Measurements from ENCODE around the gene SLCO2A1.

The SLCO2A1 gene

GRCh38 chr3:134033315-134033996 is 3.7 kb upstream of the SLCO2A1 start:
- TF ChIP-seq CREB5 (CRISPR knock-in tag; IDR thresholded peaks at IDR 0.05; ENCODE audit: low read depth) (no peak), BACH2 (CRISPR knock-in tag; IDR thresholded peaks at IDR 0.05; ENCODE audit: borderline replicate concordance) (no peak), PATZ1 (CRISPR knock-in tag; IDR thresholded peaks at IDR 0.05; ENCODE audit: borderline replicate concordance) (no peak), ZNF8 (CRISPR knock-in tag; IDR thresholded peaks at IDR 0.05) (no peak), ZC3H10 (CRISPR knock-in tag; IDR thresholded peaks at IDR 0.05) (no peak), CSRNP3 (CRISPR knock-in tag; IDR thresholded peaks at IDR 0.05) (no peak), OSR1 (CRISPR knock-in tag; IDR thresholded peaks at IDR 0.05) (no peak), ZFP3 (CRISPR knock-in tag; IDR thresholded peaks at IDR 0.05) (no peak), SNAI2 (CRISPR knock-in tag; IDR thresholded peaks at IDR 0.05) (no peak), TCF4 (CRISPR knock-in tag; IDR thresholded peaks at IDR 0.05; ENCODE audit: borderline replicate concordance) (no peak), CSDC2 (CRISPR knock-in tag; IDR thresholded peaks at IDR 0.05) (no peak), TOX (CRISPR knock-in tag; IDR thresholded peaks at IDR 0.05; ENCODE audit: borderline replicate concordance) (no peak), PPARA (CRISPR knock-in tag; IDR thresholded peaks at IDR 0.05; ENCODE audit: borderline replicate concordance) (no peak), GLIS3 (CRISPR knock-in tag; IDR thresholded peaks at IDR 0.05) (no peak), RARB (CRISPR knock-in tag; IDR thresholded peaks at IDR 0.05) (no peak), TSHZ2 (CRISPR knock-in tag; IDR thresholded peaks at IDR 0.05) (no peak), ZNF70 (CRISPR knock-in tag; IDR thresholded peaks at IDR 0.05) (no peak)
- ATAC-seq = no peak

GRCh38 chr3:134031348-134031915 is 1.7 kb upstream of the SLCO2A1 start:
- no peak for ATAC-seq
- no peak for TF ChIP-seq ZFP3 (CRISPR knock-in tag; IDR thresholded peaks at IDR 0.05)
- TF ChIP-seq PPARA (CRISPR knock-in tag; IDR thresholded peaks at IDR 0.05; ENCODE audit: borderline replicate concordance) = no peak
- TF ChIP-seq CREB5 (CRISPR knock-in tag; IDR thresholded peaks at IDR 0.05; ENCODE audit: low read depth) = no peak
- TF ChIP-seq BACH2 (CRISPR knock-in tag; IDR thresholded peaks at IDR 0.05; ENCODE audit: borderline replicate concordance) = no peak
- no peak for TF ChIP-seq ZC3H10 (CRISPR knock-in tag; IDR thresholded peaks at IDR 0.05)
- no peak for TF ChIP-seq TCF4 (CRISPR knock-in tag; IDR thresholded peaks at IDR 0.05; ENCODE audit: borderline replicate concordance)
- no peak for TF ChIP-seq ISL1 (CRISPR knock-in tag; IDR thresholded peaks at IDR 0.05)
- TF ChIP-seq ZNF70 (CRISPR knock-in tag; IDR thresholded peaks at IDR 0.05) = no peak
- no peak for TF ChIP-seq RARB (CRISPR knock-in tag; IDR thresholded peaks at IDR 0.05)
- TF ChIP-seq PATZ1 (CRISPR knock-in tag; IDR thresholded peaks at IDR 0.05; ENCODE audit: borderline replicate concordance) = no peak
- no peak for TF ChIP-seq GLIS3 (CRISPR knock-in tag; IDR thresholded peaks at IDR 0.05)
- TF ChIP-seq ZFP30 (CRISPR knock-in tag; IDR thresholded peaks at IDR 0.05) = no peak
